ENCODE measurements around the gene AGAP5.
"Not testable (repeated sequence)": the region's sequence is repeated elsewhere in the genome, so short reads cannot be mapped to it uniquely, and the experiment has no call there.

The AGAP5 gene

GRCh38 chr10:73697675-73698159 is at the start of gene AGAP5:
TSS of gene AGAP5 (minus strand) at chr10:73698109. CDS start at chr10:73697755, 354 bp downstream.
- peaks cover 11% of the 10 kb centered on the region for H3K36me3 Mint-ChIP-seq
- not testable (repeated sequence) for H3K27me3 Mint-ChIP-seq; ATAC-seq (ENCODE audit: low read depth); H3K9me3 Mint-ChIP-seq; H3K4me1 Mint-ChIP-seq; DNase-seq (ENCODE audit: low spot score in 2 of 2); H3K27ac Mint-ChIP-seq; H3K4me3 Mint-ChIP-seq

DNA sequence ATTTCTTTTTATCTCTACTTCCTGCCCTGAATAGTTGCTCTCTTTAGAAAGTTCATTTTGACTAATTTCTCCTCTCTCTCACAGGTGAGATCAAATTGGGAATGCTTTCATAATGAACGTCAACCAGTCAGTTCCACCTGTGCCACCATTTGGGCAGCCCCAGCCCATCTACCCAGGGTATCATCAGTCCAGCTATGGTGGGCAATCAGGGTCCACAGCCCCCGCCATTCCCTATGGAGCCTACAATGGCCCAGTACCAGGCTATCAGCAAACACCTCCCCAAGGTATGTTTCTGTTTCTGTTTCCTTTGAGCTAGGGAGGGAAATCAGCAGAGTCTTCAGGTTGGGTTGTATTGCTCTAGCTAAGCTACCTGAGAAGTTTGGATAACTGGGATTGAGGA is 48.8 kb upstream of the AGAP5 start:
- peaks cover 18% of the 10 kb centered on the region for H3K36me3 Mint-ChIP-seq
- H3K4me1 Mint-ChIP-seq, result peaks cover 35% of the 10 kb centered on the region
- ATAC-seq (ENCODE audit: low read depth) (no peak), DNase-seq (ENCODE audit: low spot score in 2 of 2) (no peak)
- no peaks in the 10 kb centered on the region for H3K9me3 Mint-ChIP-seq
- H3K4me3 Mint-ChIP-seq, result no peak overlapping the region
- no peak overlapping the region for H3K27ac Mint-ChIP-seq
- no peaks in the 10 kb centered on the region for H3K27me3 Mint-ChIP-seq

GRCh38 chr10:73744664-73744975 is 46.7 kb upstream of the AGAP5 start:
- Mint-ChIP-seq H3K4me1 (peaks cover 23% of the 10 kb centered on the region), H3K36me3 (peaks cover 6% of the 10 kb centered on the region), H3K27ac (peak overlapping the region; percentile 100), H3K27me3 (no peaks in the 10 kb centered on the region), H3K9me3 (no peaks in the 10 kb centered on the region), H3K4me3 (peak overlapping the region; percentile 100)
- no peak for DNase-seq (ENCODE audit: low spot score in 2 of 2)
- peak; percentile 4 for ATAC-seq (ENCODE audit: low read depth)

DNA sequence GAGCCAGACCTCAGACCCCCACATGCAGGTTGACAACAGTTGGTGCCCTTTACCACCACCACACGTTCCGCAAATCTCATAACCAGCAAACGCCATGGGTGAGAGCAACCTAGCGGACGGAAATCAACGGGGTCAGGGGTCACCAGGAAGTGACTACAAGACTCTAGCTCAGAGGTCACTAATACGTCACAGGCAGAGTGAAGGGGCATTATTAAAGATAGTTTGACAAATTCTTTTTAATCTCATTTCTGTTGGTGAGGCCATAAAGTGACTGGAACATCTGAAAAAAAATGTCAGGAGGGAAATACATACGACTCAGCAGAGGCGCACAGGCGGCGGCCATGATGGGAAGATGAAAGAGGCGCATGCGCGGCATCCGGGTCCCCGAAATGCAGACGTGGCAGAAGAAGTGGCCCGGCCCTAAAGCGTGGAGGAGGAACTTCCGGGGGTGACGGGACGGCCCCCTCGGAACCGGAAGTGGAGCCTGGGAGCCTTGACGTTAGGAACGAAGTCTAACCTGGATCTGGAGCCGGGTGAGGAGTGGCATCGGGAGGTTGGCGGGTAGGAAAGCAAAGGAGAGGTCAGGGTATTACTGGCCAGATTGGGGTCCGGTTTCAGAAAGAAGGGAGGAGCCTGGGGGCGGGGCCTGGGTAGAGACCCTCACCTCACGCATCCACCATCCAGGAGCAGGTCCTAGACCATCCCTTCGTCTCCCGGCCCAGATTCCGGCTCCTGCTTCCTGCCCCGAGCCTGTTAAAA is 46.2 kb upstream of the AGAP5 start, which contains the start of gene SEC24C:
SEC24C (plus strand) TSS at position 468 of the 759 bp plus-strand sequence. CDS start 2,461 bp downstream, outside the sequence.
- ATAC-seq (ENCODE audit: low read depth) (peak; percentile 89), DNase-seq (ENCODE audit: low spot score in 2 of 2) (peak; percentile 86 to 95)
- H3K27ac Mint-ChIP-seq, result peak within 1 kb of the TSS; percentile 100
- no peaks in the 10 kb centered on the region for H3K9me3 Mint-ChIP-seq
- H3K4me3 Mint-ChIP-seq, result peak within 1 kb of the TSS; percentile 100
- H3K36me3 Mint-ChIP-seq, result peaks cover 4% of the 10 kb centered on the region
- H3K27me3 Mint-ChIP-seq, result no peaks in the 10 kb centered on the region
- H3K4me1 Mint-ChIP-seq, result peaks cover 20% of the 10 kb centered on the region

- DNase-seq (ENCODE audit: low spot score in 2 of 2) (no peak), ATAC-seq (ENCODE audit: low read depth) (no peak)
- H3K36me3 Mint-ChIP-seq, result peaks cover 1% of the 10 kb centered on the region
- H3K9me3 Mint-ChIP-seq, result no peaks in the 10 kb centered on the region
- H3K27me3 Mint-ChIP-seq, result no peaks in the 10 kb centered on the region
- H3K27ac Mint-ChIP-seq, result peak overlapping the region; percentile 100
- H3K4me3 Mint-ChIP-seq, result peak overlapping the region; percentile 100
- peaks cover 18% of the 10 kb centered on the region for H3K4me1 Mint-ChIP-seq
Measured at GRCh38 chr10:73743327-73743904, 45.5 kb upstream of the AGAP5 start.

DNA sequence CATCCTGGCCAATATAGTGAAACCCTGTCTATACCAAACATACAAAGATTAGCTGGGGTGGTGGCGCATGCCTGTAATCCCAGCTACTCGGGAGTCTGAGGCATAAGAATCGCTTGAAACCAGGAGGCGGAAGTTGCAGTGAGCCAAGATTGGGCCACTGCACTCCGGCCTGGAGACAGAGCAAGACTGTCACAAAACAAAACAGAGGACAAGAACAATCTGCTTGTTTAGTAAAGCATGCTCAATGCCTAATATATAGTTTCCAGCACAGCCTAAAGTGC is 44.5 kb upstream of the AGAP5 start:
- H3K27ac Mint-ChIP-seq, result no peak overlapping the region
- peaks cover 1% of the 10 kb centered on the region for H3K36me3 Mint-ChIP-seq
- no peaks in the 10 kb centered on the region for H3K9me3 Mint-ChIP-seq
- ATAC-seq (ENCODE audit: low read depth), result no peak
- no peak for DNase-seq (ENCODE audit: low spot score in 2 of 2)
- H3K27me3 Mint-ChIP-seq, result no peaks in the 10 kb centered on the region
- no peak overlapping the region for H3K4me3 Mint-ChIP-seq
- H3K4me1 Mint-ChIP-seq, result peaks cover 18% of the 10 kb centered on the region

DNA sequence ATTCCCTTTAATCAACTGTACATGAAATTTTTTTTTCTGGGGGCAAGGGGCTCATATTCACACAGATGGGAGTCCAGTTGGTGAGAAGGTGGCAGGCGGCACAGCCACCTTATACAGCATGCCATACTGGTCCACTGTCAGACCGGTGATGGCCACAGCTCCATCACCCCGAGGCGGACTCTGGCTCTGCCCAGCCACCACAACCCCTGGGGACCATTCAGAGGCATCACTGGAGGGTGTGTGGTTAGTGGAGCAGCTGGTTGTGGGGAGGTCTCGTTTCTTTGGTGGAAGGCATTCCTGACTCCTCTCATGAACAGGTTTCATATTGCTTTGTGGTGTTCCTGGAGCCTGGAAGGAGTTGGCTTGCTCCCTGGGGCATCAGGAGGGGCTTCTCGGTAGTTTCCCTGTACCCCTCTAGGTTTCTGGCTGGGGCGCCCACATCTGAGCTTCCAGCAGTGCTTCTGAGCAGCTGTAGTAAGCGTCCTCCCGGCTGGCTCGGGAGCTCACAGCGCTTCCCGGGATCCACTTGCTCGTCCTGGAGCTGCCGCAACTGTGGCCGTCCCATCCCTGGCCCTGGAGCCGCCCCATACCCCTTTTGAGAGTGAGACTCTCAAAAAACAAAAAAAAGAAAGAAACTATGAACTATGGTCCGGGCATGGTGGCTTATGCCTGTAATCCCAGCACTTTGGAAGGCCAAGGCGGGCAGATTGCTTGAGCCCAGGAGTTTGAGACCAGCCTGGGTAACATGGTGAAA is 42.8 kb upstream of the AGAP5 start:
- H3K4me1 Mint-ChIP-seq, result peaks cover 11% of the 10 kb centered on the region
- not testable (repeated sequence) for H3K27me3 Mint-ChIP-seq; ATAC-seq (ENCODE audit: low read depth); H3K9me3 Mint-ChIP-seq; H3K27ac Mint-ChIP-seq; DNase-seq (ENCODE audit: low spot score in 2 of 2); H3K36me3 Mint-ChIP-seq; H3K4me3 Mint-ChIP-seq

- Mint-ChIP-seq H3K9me3 (no peaks in the 10 kb centered on the region), H3K4me3 (no peak overlapping the region), H3K36me3 (peaks cover 2% of the 10 kb centered on the region), H3K4me1 (peaks cover 9% of the 10 kb centered on the region), H3K27me3 (no peaks in the 10 kb centered on the region), H3K27ac (no peak overlapping the region)
- ATAC-seq (ENCODE audit: low read depth), result no peak
- no peak for DNase-seq (ENCODE audit: low spot score in 2 of 2)
Measured at GRCh38 chr10:73734796-73735305, 36.9 kb upstream of the AGAP5 start.

DNA sequence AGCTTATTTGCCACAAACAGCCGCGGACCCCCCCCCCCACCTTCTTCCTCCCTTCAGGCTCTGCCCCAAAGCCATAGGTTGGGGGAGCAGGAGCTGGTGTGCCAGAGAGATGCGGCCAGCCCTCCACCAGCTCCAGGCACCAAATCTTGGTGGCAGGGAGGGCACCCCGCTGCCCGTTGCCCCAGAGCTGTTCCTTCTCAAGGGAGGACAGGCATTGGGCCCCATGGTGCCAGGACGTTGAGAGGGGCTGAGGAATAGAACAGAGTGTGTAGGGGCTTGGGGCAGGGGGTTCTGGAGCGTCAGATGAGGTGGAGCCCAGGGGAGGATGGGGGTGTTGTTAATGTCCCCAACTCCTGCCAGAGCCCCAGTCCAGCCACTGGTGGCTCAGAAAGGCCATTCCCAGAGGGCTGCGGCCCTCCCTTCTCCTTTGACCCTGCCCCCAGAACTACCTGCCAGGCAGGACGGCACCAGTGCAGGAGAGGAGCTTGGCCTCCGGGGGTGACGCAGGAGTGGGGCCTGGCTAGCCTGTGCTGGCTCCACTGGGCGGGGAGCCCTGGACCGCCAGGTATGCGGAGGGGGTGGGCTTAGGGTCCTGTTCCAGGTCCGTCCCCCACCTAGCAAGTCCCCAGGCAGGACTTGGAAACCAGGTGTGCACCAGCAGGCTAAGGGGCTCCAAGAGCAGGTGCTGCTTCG is 36.3 kb upstream of the AGAP5 start:
- DNase-seq (ENCODE audit: low spot score in 2 of 2), result no peak
- no peak overlapping the region for H3K27ac Mint-ChIP-seq
- H3K4me1 Mint-ChIP-seq, result peaks cover 11% of the 10 kb centered on the region
- no peaks in the 10 kb centered on the region for H3K9me3 Mint-ChIP-seq
- ATAC-seq (ENCODE audit: low read depth), result no peak
- H3K27me3 Mint-ChIP-seq, result no peaks in the 10 kb centered on the region
- H3K36me3 Mint-ChIP-seq, result peaks cover 2% of the 10 kb centered on the region
- no peak overlapping the region for H3K4me3 Mint-ChIP-seq

GRCh38 chr10:73732931-73733623 is 35.2 kb upstream of the AGAP5 start:
- no peak for ATAC-seq (ENCODE audit: low read depth)
- H3K27ac Mint-ChIP-seq, result no peak overlapping the region

GRCh38 chr10:73732426-73732825 is 34.5 kb upstream of the AGAP5 start:
- peaks cover 11% of the 10 kb centered on the region for H3K4me1 Mint-ChIP-seq
- peaks cover 2% of the 10 kb centered on the region for H3K36me3 Mint-ChIP-seq
- no peaks in the 10 kb centered on the region for H3K9me3 Mint-ChIP-seq
- ATAC-seq (ENCODE audit: low read depth), result no peak
- no peak for DNase-seq (ENCODE audit: low spot score in 2 of 2)
- H3K27ac Mint-ChIP-seq, result no peak overlapping the region
- no peaks in the 10 kb centered on the region for H3K27me3 Mint-ChIP-seq
- peak overlapping the region; percentile 50 for H3K4me3 Mint-ChIP-seq

More at GRCh38 chr10:73732931-73733623, 35.2 kb upstream of the AGAP5 start:
- Mint-ChIP-seq H3K9me3 (no peaks in the 10 kb centered on the region), H3K36me3 (peaks cover 2% of the 10 kb centered on the region), H3K4me3 (no peak overlapping the region), H3K27me3 (no peaks in the 10 kb centered on the region), H3K4me1 (peaks cover 11% of the 10 kb centered on the region)
- DNase-seq (ENCODE audit: low spot score in 2 of 2), result no peak

- no peak for DNase-seq (ENCODE audit: low spot score in 2 of 2)
Measured at GRCh38 chr10:73731588-73732375, 33.9 kb upstream of the AGAP5 start.

More at GRCh38 chr10:73731588-73732375, 33.9 kb upstream of the AGAP5 start:
- ATAC-seq (ENCODE audit: low read depth), result no peak
- H3K27me3 Mint-ChIP-seq, result no peaks in the 10 kb centered on the region
- H3K4me1 Mint-ChIP-seq, result peaks cover 11% of the 10 kb centered on the region
- H3K36me3 Mint-ChIP-seq, result peaks cover 2% of the 10 kb centered on the region
- H3K27ac Mint-ChIP-seq, result no peak overlapping the region
- peak overlapping the region; percentile 50 for H3K4me3 Mint-ChIP-seq
- no peaks in the 10 kb centered on the region for H3K9me3 Mint-ChIP-seq
